Esophagus muscularis mucosa (tissue), 4 donors: ENCODE measurements around the gene ARHGAP23.

Experiments
- CTCF ChIP-seq, 3 experiments: fragments of 200-600 bp in 2 of 3; fragments of 450-650 bp in 1 of 3; sonication (generic) in 2 of 3; IDR thresholded peaks; one replicate each; pipeline ENCODE4 v1.5.1; 2017 to 2019; ENCODE audit warnings: antibody characterized with exemption in 3 of 3, mild to moderate bottlenecking in 2 of 3, moderate library complexity in 1 of 3
- EP300 ChIP-seq: sonication (generic); formaldehyde crosslinking; IDR thresholded peaks from one replicate; pipeline ENCODE4 v1.6.1; 2017; ENCODE audit warnings: antibody characterized with exemption
- POLR2A ChIP-seq: fragments of 450-650 bp; IDR thresholded peaks from one replicate; pipeline ENCODE4 v1.6.1; 2017; ENCODE audit warnings: antibody characterized with exemption, moderate library complexity, mild to moderate bottlenecking, low read depth
- POLR2AphosphoS5 ChIP-seq, 2 donors: sonication (generic); formaldehyde crosslinking; IDR thresholded peaks; one replicate each; pipeline ENCODE4 v1.6.1; 2017; ENCODE audit warnings: antibody characterized with exemption in 2 of 2

GRCh38 chr17:38461683-38462082, 33.4 kb downstream of the ARHGAP23 start:
- no peak for TF ChIP-seq CTCF (IDR thresholded peaks at IDR 0.05)
- TF ChIP-seq EP300, result no peak
- no peak for TF ChIP-seq POLR2A
- no peak for TF ChIP-seq POLR2AphosphoS5 (IDR thresholded peaks at IDR 0.05)
